DND-41 (cell line): ENCODE data around the gene SLC25A1.

ENCODE experiments used
- ATAC-seq: fragments of 200-7000 bp; cut with Tn5 transposase; 3 replicates; pipeline ENCODE4 v1.9.1; 2021; ENCODE audit warnings: low read depth; ENCODE audit not compliant: insufficient read depth
- DNase-seq: peaks from one replicate; pipeline ENCODE4 v3.0.0-alpha.2; 2020
- H2AFZ ChIP-seq: 2 replicates; pipeline ENCODE4 v1.6.0; 2012; ENCODE audit warnings: low read depth, low read length
- H3K27ac ChIP-seq: 2 replicates; pipeline ENCODE4 v1.5.1; 2012; ENCODE audit warnings: low read length, inconsistent platforms
- H3K27me3 ChIP-seq: fragments of 200-600 bp; sonication (generic); 2 replicates; pipeline ENCODE4 v1.6.0; 2012; ENCODE audit warnings: low read length, mild to moderate bottlenecking, inconsistent platforms; ENCODE audit not compliant: insufficient read depth, poor library complexity
- H3K36me3 ChIP-seq: 2 replicates; pipeline ENCODE4 v1.5.1; 2012; ENCODE audit warnings: low read length, inconsistent platforms; ENCODE audit not compliant: insufficient read depth
- H3K4me1 ChIP-seq: 2 replicates; pipeline ENCODE4 v1.5.1; 2012; ENCODE audit warnings: mild to moderate bottlenecking, low read length; ENCODE audit not compliant: insufficient read depth
- H3K4me2 ChIP-seq: 2 replicates; pipeline ENCODE4 v1.6.0; 2012; ENCODE audit warnings: mild to moderate bottlenecking, moderate library complexity, low read length, inconsistent platforms; ENCODE audit not compliant: insufficient read depth
- H3K4me3 ChIP-seq, 2 experiments: fragments of 200-600 bp in 1 of 2; shearing (Covaris generic) in 1 of 2; 2 replicates each; pipeline ENCODE4 v1.5.1; 2012 to 2016; ENCODE audit warnings: inconsistent platforms in 2 of 2, low read length in 2 of 2, mild to moderate bottlenecking in 2 of 2, low read depth in 1 of 2, moderate library complexity in 1 of 2
- H3K79me2 ChIP-seq: 2 replicates; pipeline ENCODE4 v1.6.0; 2012; ENCODE audit warnings: low read length, inconsistent platforms; ENCODE audit not compliant: insufficient read depth
- H3K9ac ChIP-seq: 2 replicates; pipeline ENCODE4 v1.6.0; 2012; ENCODE audit warnings: low read depth, mild to moderate bottlenecking, inconsistent platforms, low read length, moderate library complexity
- H3K9me3 ChIP-seq: 2 replicates; pipeline ENCODE4 v1.5.1; 2012; ENCODE audit warnings: low read length, moderate library complexity, mild to moderate bottlenecking, inconsistent platforms; ENCODE audit not compliant: insufficient read depth, severe bottlenecking
- H4K20me1 ChIP-seq: 2 replicates; pipeline ENCODE4 v1.6.0; 2012; ENCODE audit warnings: low read length; ENCODE audit not compliant: insufficient read depth
- EZH2 ChIP-seq: IDR thresholded peaks from 3 replicates; pipeline ENCODE4 v1.6.1; 2012; ENCODE audit warnings: borderline replicate concordance, low read depth, mild to moderate bottlenecking, moderate library complexity, low read length, inconsistent platforms; ENCODE audit not compliant: severe bottlenecking
- TF ChIP-seq, protein P1 (sequence below): IDR thresholded peaks from 2 replicates; pipeline ENCODE4 v1.5.1; 2012; ENCODE audit warnings: borderline replicate concordance, low read length, moderate library complexity, mild to moderate bottlenecking; ENCODE audit not compliant: poor library complexity, severe bottlenecking; ENCODE audit errors: extremely low read depth

SLC25A1 gene

DNA sequence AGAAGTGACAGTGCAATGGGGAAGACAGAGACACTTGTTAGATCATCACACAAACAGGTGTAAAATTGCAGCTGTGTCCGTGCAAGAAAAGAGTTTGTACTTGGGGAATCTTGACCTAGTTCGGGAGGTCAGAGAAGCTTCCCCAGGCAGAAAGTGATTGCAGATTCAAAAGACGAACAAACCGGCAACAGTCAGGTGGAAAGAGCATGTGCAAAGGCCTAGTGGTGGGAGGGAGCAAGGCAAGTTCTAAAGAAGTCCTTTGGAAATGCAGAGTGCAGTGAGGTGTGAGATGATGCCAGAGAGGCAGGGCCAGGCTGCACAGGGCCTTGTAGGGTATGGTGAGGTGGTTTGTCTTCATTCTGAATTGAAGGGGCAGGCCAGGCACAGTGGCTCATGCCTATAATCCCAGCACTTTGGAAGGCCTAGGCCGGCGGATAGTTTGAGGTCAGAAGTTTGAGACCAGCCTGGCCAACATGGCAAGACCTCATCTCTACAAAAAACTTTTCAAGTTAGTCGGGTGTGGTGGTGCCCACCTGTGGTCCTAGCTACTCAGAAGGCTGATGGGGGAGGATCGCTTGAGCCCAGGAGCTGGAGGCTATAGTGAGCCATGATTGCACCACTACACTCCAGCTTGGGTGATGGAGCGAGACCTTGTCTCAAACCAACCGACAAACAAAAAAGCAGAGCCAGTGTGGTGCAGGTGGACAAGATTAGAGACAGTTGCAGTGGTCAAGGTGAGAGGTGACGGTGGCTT lies 32.1 kb downstream of the SLC25A1 start:
- H2AFZ ChIP-seq: peak overlapping the region; percentile 45; the same call in 1 of the 2 replicates
- peaks cover 20% of the 10 kb centered on the region for H3K4me1 ChIP-seq
- DNase-seq (no peak), ATAC-seq (no peak)
- H4K20me1 ChIP-seq: peaks cover 3% of the 10 kb centered on the region
- no peaks in the 10 kb centered on the region for H3K9me3 ChIP-seq
- no peak overlapping the region for H3K27ac ChIP-seq
- no peak overlapping the region for H3K4me2 ChIP-seq
- no peak overlapping the region for H3K4me3 ChIP-seq
- H3K36me3 ChIP-seq: peaks cover 12% of the 10 kb centered on the region
- H3K9ac ChIP-seq: no peak overlapping the region
- peaks cover 22% of the 10 kb centered on the region for H3K79me2 ChIP-seq
- TF ChIP-seq, protein P1, sequence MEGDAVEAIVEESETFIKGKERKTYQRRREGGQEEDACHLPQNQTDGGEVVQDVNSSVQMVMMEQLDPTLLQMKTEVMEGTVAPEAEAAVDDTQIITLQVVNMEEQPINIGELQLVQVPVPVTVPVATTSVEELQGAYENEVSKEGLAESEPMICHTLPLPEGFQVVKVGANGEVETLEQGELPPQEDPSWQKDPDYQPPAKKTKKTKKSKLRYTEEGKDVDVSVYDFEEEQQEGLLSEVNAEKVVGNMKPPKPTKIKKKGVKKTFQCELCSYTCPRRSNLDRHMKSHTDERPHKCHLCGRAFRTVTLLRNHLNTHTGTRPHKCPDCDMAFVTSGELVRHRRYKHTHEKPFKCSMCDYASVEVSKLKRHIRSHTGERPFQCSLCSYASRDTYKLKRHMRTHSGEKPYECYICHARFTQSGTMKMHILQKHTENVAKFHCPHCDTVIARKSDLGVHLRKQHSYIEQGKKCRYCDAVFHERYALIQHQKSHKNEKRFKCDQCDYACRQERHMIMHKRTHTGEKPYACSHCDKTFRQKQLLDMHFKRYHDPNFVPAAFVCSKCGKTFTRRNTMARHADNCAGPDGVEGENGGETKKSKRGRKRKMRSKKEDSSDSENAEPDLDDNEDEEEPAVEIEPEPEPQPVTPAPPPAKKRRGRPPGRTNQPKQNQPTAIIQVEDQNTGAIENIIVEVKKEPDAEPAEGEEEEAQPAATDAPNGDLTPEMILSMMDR: no peak
- no peak for TF ChIP-seq EZH2
- no peaks in the 10 kb centered on the region for H3K27me3 ChIP-seq

DNA sequence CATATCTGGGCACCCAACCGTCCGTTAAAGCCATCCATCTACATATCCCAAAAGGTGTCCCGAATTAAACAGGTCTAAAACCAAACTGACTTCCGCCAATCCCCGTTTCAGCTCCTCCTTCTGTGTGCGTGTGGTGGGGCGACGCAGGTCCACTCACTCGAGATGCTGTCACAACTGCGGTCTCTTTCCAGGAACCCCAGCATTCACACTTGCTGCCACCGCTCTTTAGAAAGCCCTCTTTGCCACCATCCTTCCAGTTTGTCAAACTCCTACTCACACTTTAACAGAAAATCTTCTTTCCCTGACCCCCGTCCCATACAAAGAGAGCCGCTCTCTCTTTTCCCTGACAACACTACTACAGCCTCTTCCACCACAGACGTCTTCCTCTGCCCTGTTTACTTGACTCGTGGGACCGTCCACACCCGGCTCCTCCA lies 34.6 kb downstream of the SLC25A1 start:
- Histone ChIP-seq H3K36me3 (peaks cover 36% of the 10 kb centered on the region), H3K4me1 (peaks cover 20% of the 10 kb centered on the region), H3K79me2 (peaks cover 22% of the 10 kb centered on the region), H4K20me1 (peaks cover 12% of the 10 kb centered on the region), H2AFZ (peak overlapping the region; percentile 88), H3K27ac (peak overlapping the region; percentile 64), H3K9ac (peak overlapping the region; percentile 74), H3K4me2 (peak overlapping the region; percentile 99), H3K9me3 (no peaks in the 10 kb centered on the region), H3K4me3 (peak overlapping the region; percentile 89 to 96), H3K27me3 (no peaks in the 10 kb centered on the region)
- no peak for ATAC-seq
- TF ChIP-seq EZH2: no peak
- TF ChIP-seq, protein P1: no peak
- peak; percentile 32 for DNase-seq

DNA sequence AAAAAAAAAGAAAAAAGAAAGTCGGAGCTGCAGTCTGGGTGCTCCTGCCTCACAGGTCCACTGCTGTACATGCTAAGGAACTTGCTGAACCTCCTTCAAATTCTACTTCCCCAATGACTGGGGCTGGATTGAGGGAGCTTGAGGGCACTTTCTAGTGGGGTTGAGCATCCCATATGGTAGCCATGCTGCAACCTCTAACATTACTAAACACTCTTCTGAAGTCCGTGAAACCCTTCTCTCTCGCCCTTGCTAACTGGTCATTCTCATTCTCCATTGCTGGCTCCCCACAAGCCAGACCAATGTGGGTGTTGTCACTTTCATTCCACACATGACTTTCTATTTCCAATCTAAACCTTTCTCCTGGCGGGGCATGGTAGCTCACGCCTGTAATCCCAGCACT lies 35.3 kb downstream of the SLC25A1 start:
- peaks cover 22% of the 10 kb centered on the region for H3K79me2 ChIP-seq
- H3K36me3 ChIP-seq: peaks cover 44% of the 10 kb centered on the region
- H3K9me3 ChIP-seq: no peaks in the 10 kb centered on the region
- DNase-seq: no peak
- H2AFZ ChIP-seq: no peak overlapping the region
- H3K4me2 ChIP-seq: peak overlapping the region; percentile 99
- peaks cover 16% of the 10 kb centered on the region for H4K20me1 ChIP-seq
- no peak for ATAC-seq
- no peaks in the 10 kb centered on the region for H3K27me3 ChIP-seq
- peak overlapping the region; percentile 89 to 96; a peak in 3 of 4 replicates for H3K4me3 ChIP-seq
- peaks cover 20% of the 10 kb centered on the region for H3K4me1 ChIP-seq
- TF ChIP-seq EZH2: no peak
- TF ChIP-seq, protein P1: no peak
- peak overlapping the region; percentile 74 for H3K9ac ChIP-seq
- no peak overlapping the region for H3K27ac ChIP-seq
